CD4-positive, alpha-beta T cell (primary cell): ENCODE measurements around the gene ZNF785. TPM values are rescaled to one million over a fixed set of nuclear protein-coding genes. Genes with fewer than 3 reads are reported as not detected.
A peak's percentile ranks its signal among the peaks of the same experiment; 100 is the strongest.

ENCODE experiments used
- ATAC-seq: fragments of 200-7000 bp; cut with Tn5 transposase; one replicate; pipeline ENCODE4 v1.10.0; 2022; ENCODE audit warnings: mild to moderate bottlenecking; ENCODE audit not compliant: poor library complexity
- CTCF ChIA-PET: fragments of 350-600 bp; sonication (Branson Sonifier 250); formaldehyde crosslinking; loops from one replicate; lab custom pipeline; 2021; ENCODE audit warnings: antibody characterized with exemption, inconsistent platforms; lab: Charles Lee
- POLR2A ChIA-PET: fragments of 350-600 bp; sonication (Branson Sonifier 250); formaldehyde crosslinking; loops from one replicate; lab custom pipeline; 2021; ENCODE audit warnings: antibody characterized with exemption, inconsistent platforms; lab: Charles Lee
- DNase-seq, 14 experiments: peaks; one replicate each; pipeline ENCODE4 v3.0.0-alpha.2; 2013 to 2020; ENCODE audit warnings: mixed read lengths in 2 of 14
- H3K27ac ChIP-seq, 2 donors: one replicate each; pipeline versions ENCODE4 v1.5.1 to v1.7.0; 2013; ENCODE audit warnings: low read length in 2 of 2, low read depth in 1 of 2, mild to moderate bottlenecking in 1 of 2
- H3K27me3 ChIP-seq, 2 experiments: 1 replicate in 1 of 2; 2 replicates in 1 of 2; pipeline versions ENCODE4 v1.6.1 to v1.7.0; 2013; ENCODE audit warnings: low read length in 2 of 2, control low read depth in 1 of 2, mild to moderate bottlenecking in 1 of 2, moderate library complexity in 1 of 2; ENCODE audit not compliant: insufficient read depth in 2 of 2, control insufficient read depth in 1 of 2
- H3K36me3 ChIP-seq: one replicate; pipeline ENCODE4 v1.6.1; 2013; ENCODE audit warnings: low read length, control low read depth; ENCODE audit not compliant: insufficient read depth
- H3K4me1 ChIP-seq: one replicate; pipeline ENCODE4 v1.6.1; 2013; ENCODE audit warnings: low read length, control low read depth; ENCODE audit not compliant: insufficient read depth
- H3K4me3 ChIP-seq: one replicate; pipeline ENCODE4 v1.5.1; 2013; ENCODE audit warnings: mild to moderate bottlenecking, low read length, moderate library complexity
- H3K9me3 ChIP-seq, 2 experiments: 1 replicate in 1 of 2; 2 replicates in 1 of 2; pipeline versions ENCODE4 v1.6.1 to v1.7.0; 2013; ENCODE audit warnings: low read length in 2 of 2, mild to moderate bottlenecking in 2 of 2, control low read depth in 1 of 2, moderate library complexity in 1 of 2; ENCODE audit not compliant: control insufficient read depth in 1 of 2, insufficient read depth in 1 of 2
- H3K27ac Mint-ChIP-seq: one replicate; pipeline ENCODE4 v1.8.0; 2020; ENCODE audit warnings: mixed read lengths
- H3K27me3 Mint-ChIP-seq: one replicate; pipeline ENCODE4 v1.8.0; 2021; ENCODE audit warnings: mixed read lengths
- H3K36me3 Mint-ChIP-seq: one replicate; pipeline ENCODE4 v1.8.0; 2021; ENCODE audit warnings: low read depth, mixed read lengths
- H3K4me1 Mint-ChIP-seq: one replicate; pipeline ENCODE4 v1.8.0; 2021; ENCODE audit warnings: low read depth, mixed read lengths
- H3K4me3 Mint-ChIP-seq: one replicate; pipeline ENCODE4 v1.8.0; 2020; ENCODE audit warnings: mild to moderate bottlenecking, mixed read lengths
- H3K9me3 Mint-ChIP-seq: one replicate; pipeline ENCODE4 v1.8.0; 2020; ENCODE audit warnings: mixed read lengths
- intact Hi-C, 2 experiments: fragments of 100-400 bp; cut with DNase I in 1 of 2; cut with micrococcal nuclease in 1 of 2; formaldehyde crosslinking; loops; one replicate each; pipeline versions ENCODE4 v1.15.1 to v1.9.0; 2023 to 2025; cut with DNase I, micrococcal nuclease
- total RNA-seq, 174 experiments: library from RNA in 2 of 174; stranded (reverse) in 2 of 174; gene quantifications; one replicate each; pipeline ENCODE4 v1.2.3 and lab custom pipeline; 2021 to 2026
- TF ChIP-seq, protein P1 (sequence below): fragments of 200-600 bp; IDR thresholded peaks from one replicate; pipeline ENCODE4 v1.8.0; 2022; ENCODE audit warnings: antibody characterized with exemption, mild to moderate bottlenecking

Gene ZNF785
- total RNA-seq, 2 experiments from 2014 or later, result 6.6 to 7.7 TPM

DNA sequence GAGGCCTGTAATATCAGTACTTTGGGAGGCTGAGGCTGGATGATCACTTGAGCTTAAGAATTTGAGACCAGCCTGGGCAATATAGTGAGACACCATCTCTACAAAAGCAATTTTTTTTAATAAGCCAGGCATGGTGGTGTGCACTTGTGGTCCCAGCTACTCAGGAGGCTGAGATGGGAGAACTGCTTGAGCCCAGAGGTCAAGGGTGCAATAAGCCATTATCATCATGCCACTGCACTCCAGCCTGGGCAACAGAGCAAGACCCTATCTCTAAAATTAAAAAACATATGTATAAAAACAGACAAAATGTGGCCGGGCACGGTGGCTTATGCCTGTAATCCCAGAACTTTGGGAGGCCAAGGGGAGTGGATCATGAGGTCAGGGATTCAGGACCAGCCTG is 3.2 kb upstream of the ZNF785 start:
- CTCF ChIA-PET, result interaction anchor here (0.6 kb wide), 1 partner anchor 44 kb away, joined by 3 read pairs; no protein-coding TSS in a partner anchor
- POLR2A ChIA-PET, result interaction anchor here (1.1 kb wide), 1 partner anchor 17 kb away, joined by 7 read pairs; the partner anchor contains the start of gene ZNF688
- H3K27me3 Mint-ChIP-seq, result no peaks in the 10 kb centered on the region
- no peaks in the 10 kb centered on the region for H3K9me3 Mint-ChIP-seq
- H3K27ac Mint-ChIP-seq, result no peak overlapping the region
- no peak for ATAC-seq
- Histone ChIP-seq H3K9me3 (no peaks in the 10 kb centered on the region), H3K27ac (no peak overlapping the region), H3K27me3 (no peaks in the 10 kb centered on the region), H3K4me3 (no peak overlapping the region), H3K36me3 (no peaks in the 10 kb centered on the region), H3K4me1 (peaks cover 26% of the 10 kb centered on the region)
- no peak overlapping the region for H3K4me3 Mint-ChIP-seq
- H3K36me3 Mint-ChIP-seq, result peaks cover 10% of the 10 kb centered on the region
- intact Hi-C loops, result loop anchor here in 1 of 2 experiments (1.0 kb wide), 1 partner anchor 59 kb away; no protein-coding TSS in a partner anchor
- TF ChIP-seq, protein P1, sequence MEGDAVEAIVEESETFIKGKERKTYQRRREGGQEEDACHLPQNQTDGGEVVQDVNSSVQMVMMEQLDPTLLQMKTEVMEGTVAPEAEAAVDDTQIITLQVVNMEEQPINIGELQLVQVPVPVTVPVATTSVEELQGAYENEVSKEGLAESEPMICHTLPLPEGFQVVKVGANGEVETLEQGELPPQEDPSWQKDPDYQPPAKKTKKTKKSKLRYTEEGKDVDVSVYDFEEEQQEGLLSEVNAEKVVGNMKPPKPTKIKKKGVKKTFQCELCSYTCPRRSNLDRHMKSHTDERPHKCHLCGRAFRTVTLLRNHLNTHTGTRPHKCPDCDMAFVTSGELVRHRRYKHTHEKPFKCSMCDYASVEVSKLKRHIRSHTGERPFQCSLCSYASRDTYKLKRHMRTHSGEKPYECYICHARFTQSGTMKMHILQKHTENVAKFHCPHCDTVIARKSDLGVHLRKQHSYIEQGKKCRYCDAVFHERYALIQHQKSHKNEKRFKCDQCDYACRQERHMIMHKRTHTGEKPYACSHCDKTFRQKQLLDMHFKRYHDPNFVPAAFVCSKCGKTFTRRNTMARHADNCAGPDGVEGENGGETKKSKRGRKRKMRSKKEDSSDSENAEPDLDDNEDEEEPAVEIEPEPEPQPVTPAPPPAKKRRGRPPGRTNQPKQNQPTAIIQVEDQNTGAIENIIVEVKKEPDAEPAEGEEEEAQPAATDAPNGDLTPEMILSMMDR, result no peak
- H3K4me1 Mint-ChIP-seq, result peaks cover 18% of the 10 kb centered on the region
- no peak for DNase-seq

DNA sequence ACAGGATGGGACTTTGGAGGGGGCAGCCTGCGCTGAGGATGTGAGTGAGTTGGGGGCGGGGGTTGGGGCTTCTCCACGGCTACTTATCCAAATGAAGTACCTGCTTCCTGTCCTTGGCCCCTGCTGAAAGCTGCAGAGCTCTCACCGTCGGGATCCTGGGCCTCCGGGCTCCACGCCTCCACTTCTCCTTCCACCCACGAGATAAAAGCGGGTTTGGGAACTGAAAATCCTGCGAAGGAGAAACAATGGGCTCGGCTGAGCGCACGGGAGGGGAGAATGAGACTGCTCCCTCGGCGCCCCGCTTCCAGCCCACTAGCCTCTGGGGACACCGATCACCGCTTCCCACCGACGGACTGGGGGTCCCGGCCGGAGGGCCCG is 486 bp downstream of the ZNF785 start:
- no peaks in the 10 kb centered on the region for H3K9me3 Mint-ChIP-seq
- intact Hi-C loops, result loop anchor here (1.0 to 2.0 kb wide), 6 partner anchors 13 to 66 kb away; partner anchors contain the start of genes PRR14 (in 1 of the 2), ZNF689 (in 1 of the 2) and ZNF764 (in 1 of the 2)

DNA sequence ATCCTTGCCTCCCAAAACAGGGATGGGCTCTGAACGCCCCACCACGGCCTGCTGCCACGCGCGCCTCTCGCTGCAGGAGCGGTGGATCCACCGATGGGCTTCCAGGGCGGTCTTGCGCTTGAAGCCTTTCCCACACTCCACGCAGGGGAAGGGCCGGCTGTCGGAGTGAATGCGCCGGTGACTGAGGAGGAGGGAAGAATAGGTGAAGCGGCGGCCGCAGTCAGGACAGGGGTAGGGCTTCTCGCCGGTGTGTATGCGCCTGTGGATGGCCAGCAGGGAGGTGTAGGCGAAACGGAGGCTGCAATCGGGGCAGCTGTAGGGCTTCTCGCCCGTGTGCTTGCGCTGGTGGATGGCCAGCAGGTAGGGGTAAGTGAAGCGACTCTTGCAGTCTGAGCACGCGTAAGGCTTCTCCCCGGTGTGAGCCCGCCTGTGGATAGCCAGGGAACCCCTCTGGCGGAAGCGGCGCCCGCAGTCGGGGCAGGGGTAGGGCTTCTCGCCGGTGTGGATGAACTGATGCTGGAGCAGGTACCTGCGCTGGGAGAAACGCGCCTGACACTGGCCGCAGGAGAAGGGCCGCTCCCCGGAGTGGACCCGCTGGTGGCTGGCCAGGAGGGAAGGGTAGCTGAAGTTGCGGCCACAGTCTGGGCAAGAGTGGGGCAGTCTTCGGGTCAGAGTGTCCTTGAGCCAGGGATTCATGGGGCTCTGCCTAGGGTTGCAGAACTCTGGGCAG is 2.7 kb downstream of the ZNF785 start:
- no peaks in the 10 kb centered on the region for H3K27me3 Mint-ChIP-seq
- peaks cover 26% of the 10 kb centered on the region for H3K4me1 ChIP-seq
- no peaks in the 10 kb centered on the region for H3K27me3 ChIP-seq
- ChIA-PET CTCF (no interaction called here), POLR2A (interaction anchor here (1.4 kb wide), 1 partner anchor 11 kb away, joined by 4 read pairs; no protein-coding TSS in a partner anchor)
- no peak overlapping the region for H3K27ac Mint-ChIP-seq
- H3K36me3 ChIP-seq, result peaks cover 20% of the 10 kb centered on the region
- no peaks in the 10 kb centered on the region for H3K9me3 Mint-ChIP-seq
- DNase-seq, result no peak
- no peak for ATAC-seq
- intact Hi-C loops, result no loop called here
- H3K27ac ChIP-seq, result no peak overlapping the region
- H3K9me3 ChIP-seq, result no peaks in the 10 kb centered on the region
- peaks cover 30% of the 10 kb centered on the region for H3K36me3 Mint-ChIP-seq
- TF ChIP-seq, protein P1, result no peak
- H3K4me3 Mint-ChIP-seq, result peak overlapping the region; percentile 54
- peaks cover 15% of the 10 kb centered on the region for H3K4me1 Mint-ChIP-seq
- H3K4me3 ChIP-seq, result no peak overlapping the region

More for the DNA sequence above, 486 bp downstream of the ZNF785 start:
- H3K4me3 ChIP-seq, result peak overlapping the region; percentile 64
- peaks cover 25% of the 10 kb centered on the region for H3K36me3 Mint-ChIP-seq
- H3K4me1 Mint-ChIP-seq, result peaks cover 18% of the 10 kb centered on the region
- H3K36me3 ChIP-seq, result peaks cover 20% of the 10 kb centered on the region
- no peaks in the 10 kb centered on the region for H3K27me3 ChIP-seq
- ChIA-PET POLR2A (interaction anchor here (0.9 to 2.7 kb wide), 7 partner anchors 14 to 155 kb away, joined by 3 to 41 read pairs (median 9); partner anchors contain the start of genes DCTPP1, PRR14, ZNF688 and ZNF689), CTCF (interaction anchor here (1.1 to 2.4 kb wide), 4 partner anchors 13 to 155 kb away, joined by 4 to 11 read pairs (median 6); partner anchors contain the start of genes DCTPP1, ZNF688, ZNF747 and ZNF764)
- peak overlapping the region; percentile 46 to 57 for H3K27ac ChIP-seq
- peak; percentile 2 for ATAC-seq
- H3K4me3 Mint-ChIP-seq, result peak overlapping the region; percentile 82
- peaks cover 26% of the 10 kb centered on the region for H3K4me1 ChIP-seq
- TF ChIP-seq, protein P1, result no peak
- no peaks in the 10 kb centered on the region for H3K9me3 ChIP-seq
- H3K27ac Mint-ChIP-seq, result peak overlapping the region; percentile 93
- peak in 2 of 14 experiments; percentile 5 to 16 for DNase-seq
- H3K27me3 Mint-ChIP-seq, result no peaks in the 10 kb centered on the region
